SU-DHL-6 (cell line): ENCODE data around the gene OTOGL.

Experiments used
- EZH2phosphoT487 ChIP-seq: fragments of 200-600 bp; sonication (generic), shearing (Covaris generic); conservative IDR thresholded peaks from 2 replicates; pipeline ENCODE4 v1.6.1; 2018; ENCODE audit warnings: mild to moderate bottlenecking, antibody characterized with exemption, low read length, moderate library complexity, mixed read lengths
- TF ChIP-seq, protein P1 (sequence below): fragments of 200-600 bp; sonication (generic); IDR thresholded peaks from one replicate; pipeline ENCODE4 v1.5.1; 2017; ENCODE audit warnings: antibody characterized with exemption, mild to moderate bottlenecking, low read length, moderate library complexity; ENCODE audit not compliant: insufficient read depth, poor library complexity, severe bottlenecking

DNA sequence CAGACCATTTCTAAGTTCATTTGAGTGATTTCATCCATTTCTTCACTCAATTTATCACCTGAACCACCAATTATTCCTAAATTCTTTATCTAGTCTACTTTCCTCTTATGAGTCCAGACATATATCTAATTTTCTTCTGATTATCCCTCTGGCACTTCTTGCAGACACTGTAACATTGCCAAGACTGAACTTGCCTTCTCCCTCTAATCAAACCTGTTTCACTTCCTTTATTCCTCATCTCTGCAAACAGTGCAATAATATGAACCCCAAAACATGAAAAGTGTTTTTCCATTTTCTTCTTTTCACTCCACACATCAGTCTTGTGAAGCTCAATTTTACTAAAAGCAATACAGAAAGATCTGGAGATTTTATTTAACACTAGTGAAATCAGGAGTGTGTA, 306.9 kb downstream of the OTOGL start:
- TF ChIP-seq, protein P1, sequence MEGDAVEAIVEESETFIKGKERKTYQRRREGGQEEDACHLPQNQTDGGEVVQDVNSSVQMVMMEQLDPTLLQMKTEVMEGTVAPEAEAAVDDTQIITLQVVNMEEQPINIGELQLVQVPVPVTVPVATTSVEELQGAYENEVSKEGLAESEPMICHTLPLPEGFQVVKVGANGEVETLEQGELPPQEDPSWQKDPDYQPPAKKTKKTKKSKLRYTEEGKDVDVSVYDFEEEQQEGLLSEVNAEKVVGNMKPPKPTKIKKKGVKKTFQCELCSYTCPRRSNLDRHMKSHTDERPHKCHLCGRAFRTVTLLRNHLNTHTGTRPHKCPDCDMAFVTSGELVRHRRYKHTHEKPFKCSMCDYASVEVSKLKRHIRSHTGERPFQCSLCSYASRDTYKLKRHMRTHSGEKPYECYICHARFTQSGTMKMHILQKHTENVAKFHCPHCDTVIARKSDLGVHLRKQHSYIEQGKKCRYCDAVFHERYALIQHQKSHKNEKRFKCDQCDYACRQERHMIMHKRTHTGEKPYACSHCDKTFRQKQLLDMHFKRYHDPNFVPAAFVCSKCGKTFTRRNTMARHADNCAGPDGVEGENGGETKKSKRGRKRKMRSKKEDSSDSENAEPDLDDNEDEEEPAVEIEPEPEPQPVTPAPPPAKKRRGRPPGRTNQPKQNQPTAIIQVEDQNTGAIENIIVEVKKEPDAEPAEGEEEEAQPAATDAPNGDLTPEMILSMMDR = no peak
- TF ChIP-seq EZH2phosphoT487 = no peak
